Activated naive CD8-positive, alpha-beta T cell treated with anti-CD3 and anti-CD28 coated beads, Interleukin-2, amount 50 U/mL, for 24 hours (primary cell): ENCODE measurements around the gene ALOX15B.

Experiments used
- ATAC-seq: fragments of 150-1000 bp; cut with Tn5 transposase; one replicate; pipeline ENCODE4 v1.10.0; 2021
- DNase-seq: peaks from one replicate; pipeline ENCODE4 v3.0.0; 2021
- H3K27ac Mint-ChIP-seq: one replicate; pipeline ENCODE4 v1.8.0; 2021; ENCODE audit warnings: mild to moderate bottlenecking, mixed read lengths
- H3K27me3 Mint-ChIP-seq: one replicate; pipeline ENCODE4 v1.8.0; 2021; ENCODE audit warnings: mixed read lengths
- H3K36me3 Mint-ChIP-seq: one replicate; pipeline ENCODE4 v1.8.0; 2021; ENCODE audit warnings: low read depth, mixed read lengths
- H3K4me1 Mint-ChIP-seq: one replicate; pipeline ENCODE4 v1.8.0; 2021; ENCODE audit warnings: mixed read lengths
- H3K4me3 Mint-ChIP-seq: one replicate; pipeline ENCODE4 v1.8.0; 2021; ENCODE audit warnings: mild to moderate bottlenecking, moderate library complexity, mixed read lengths
- H3K9me3 Mint-ChIP-seq: one replicate; pipeline ENCODE4 v1.8.0; 2021; ENCODE audit warnings: mixed read lengths

Gene ALOX15B

GRCh38 chr17:8087075-8087951 is 48.5 kb downstream of the ALOX15B start, which contains the start of gene ALOX12B:
ALOX12B (minus strand) TSS chr17:8087716; CDS start chr17:8087442, 274 bp downstream.
- ATAC-seq (peak; percentile 6), DNase-seq (no peak)
- H3K4me3 Mint-ChIP-seq: no peak within 1 kb of the TSS
- H3K9me3 Mint-ChIP-seq: no peaks in the 10 kb centered on the region
- peaks cover 8% of the 10 kb centered on the region for H3K4me1 Mint-ChIP-seq
- no peaks in the 10 kb centered on the region for H3K36me3 Mint-ChIP-seq
- H3K27ac Mint-ChIP-seq: no peak within 1 kb of the TSS
- H3K27me3 Mint-ChIP-seq: peaks cover 19% of the 10 kb centered on the region

- no peak overlapping the region for H3K27ac Mint-ChIP-seq
- H3K36me3 Mint-ChIP-seq: no peaks in the 10 kb centered on the region
- ATAC-seq (no peak), DNase-seq (no peak)
- no peaks in the 10 kb centered on the region for H3K9me3 Mint-ChIP-seq
- H3K4me1 Mint-ChIP-seq: peaks cover 8% of the 10 kb centered on the region
- H3K4me3 Mint-ChIP-seq: no peak overlapping the region
- H3K27me3 Mint-ChIP-seq: peaks cover 19% of the 10 kb centered on the region
These were observed 49.0 kb downstream of the ALOX15B start for GRCh38 chr17:8087952-8088230.

GRCh38 chr17:8089728-8090127 is 50.9 kb downstream of the ALOX15B start:
- Mint-ChIP-seq H3K4me1 (peaks cover 14% of the 10 kb centered on the region), H3K4me3 (no peak overlapping the region), H3K36me3 (no peaks in the 10 kb centered on the region), H3K27me3 (peaks cover 19% of the 10 kb centered on the region), H3K9me3 (no peaks in the 10 kb centered on the region), H3K27ac (no peak overlapping the region)
- ATAC-seq (no peak), DNase-seq (no peak)

- Mint-ChIP-seq H3K27me3 (peaks cover 19% of the 10 kb centered on the region), H3K27ac (no peak overlapping the region), H3K4me1 (peaks cover 14% of the 10 kb centered on the region), H3K9me3 (no peaks in the 10 kb centered on the region), H3K4me3 (no peak overlapping the region), H3K36me3 (no peaks in the 10 kb centered on the region)
- no peak for ATAC-seq
- DNase-seq: no peak
These were observed 52.3 kb downstream of the ALOX15B start for GRCh38 chr17:8091033-8091687.

GRCh38 chr17:8095361-8095760 is 56.5 kb downstream of the ALOX15B start:
- H3K4me3 Mint-ChIP-seq: no peak overlapping the region
- ATAC-seq (no peak), DNase-seq (no peak)
- H3K4me1 Mint-ChIP-seq: peaks cover 14% of the 10 kb centered on the region
- H3K27ac Mint-ChIP-seq: no peak overlapping the region
- no peaks in the 10 kb centered on the region for H3K36me3 Mint-ChIP-seq
- H3K9me3 Mint-ChIP-seq: no peaks in the 10 kb centered on the region
- H3K27me3 Mint-ChIP-seq: peaks cover 7% of the 10 kb centered on the region

- no peak for DNase-seq
- H3K9me3 Mint-ChIP-seq: no peaks in the 10 kb centered on the region
- ATAC-seq: no peak
- no peaks in the 10 kb centered on the region for H3K36me3 Mint-ChIP-seq
- H3K27me3 Mint-ChIP-seq: peaks cover 2% of the 10 kb centered on the region
- H3K4me3 Mint-ChIP-seq: no peak overlapping the region
- no peak overlapping the region for H3K27ac Mint-ChIP-seq
- peaks cover 6% of the 10 kb centered on the region for H3K4me1 Mint-ChIP-seq
These were observed 57.7 kb downstream of the ALOX15B start for GRCh38 chr17:8096541-8096940.
